Activated naive CD4-positive, alpha-beta T cell treated with anti-CD3 and anti-CD28 coated beads, Interleukin-2, amount 10 ng/mL, durations not matched to agents 5 hours and 36 hours (primary cell): ENCODE results near the gene MT1E. TPM values are rescaled to one million over a fixed set of nuclear protein-coding genes. Genes with fewer than 3 reads are reported as not detected.

Experiments used
- total RNA-seq, 2 experiments: library from RNA; stranded (reverse); gene quantifications; one replicate each; pipeline ENCODE4 v1.2.3, GENCODE V29; 2021

The MT1E gene
- total RNA-seq: 10 to 100 TPM; 15.5 to 21.7 TPM

DNA sequence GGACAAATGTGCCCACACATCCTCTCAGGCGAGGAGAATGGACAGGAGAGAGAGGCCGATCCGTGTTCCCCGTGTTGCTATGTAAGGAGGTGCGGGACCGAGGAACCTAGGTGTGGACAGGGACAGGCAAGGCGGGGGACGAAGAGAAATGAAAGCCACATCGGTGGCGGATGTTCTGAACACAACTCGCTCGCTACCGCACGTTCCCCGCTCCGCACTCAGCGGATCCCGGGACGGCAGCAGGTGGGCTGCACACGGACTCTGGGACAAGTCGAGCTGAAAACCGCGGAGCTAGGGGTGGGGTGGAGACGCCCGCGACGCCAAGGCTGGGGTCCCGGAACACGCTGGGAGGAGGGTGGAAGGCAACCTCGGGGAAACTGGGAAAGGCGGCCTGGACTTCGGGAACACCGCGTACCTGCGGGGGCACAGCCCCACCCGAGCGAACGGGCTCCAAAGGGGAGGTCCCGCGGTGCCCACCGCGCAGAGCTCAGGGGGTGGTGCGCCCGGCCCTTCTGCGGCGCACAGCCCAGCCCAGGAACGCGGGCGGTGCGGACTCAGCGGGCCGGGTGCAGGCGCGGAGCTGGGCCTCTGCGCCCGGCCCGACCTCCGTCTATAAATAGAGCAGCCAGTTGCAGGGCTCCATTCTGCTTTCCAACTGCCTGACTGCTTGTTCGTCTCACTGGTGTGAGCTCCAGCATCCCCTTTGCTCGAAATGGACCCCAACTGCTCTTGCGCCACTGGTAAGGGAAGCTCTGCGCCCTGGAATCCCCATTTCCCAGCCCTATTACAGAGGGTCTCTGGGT, at the start of gene MT1E:
Gene MT1E (plus strand): TSS at position 642 of the 803 bp plus-strand sequence. CDS start 71 bp downstream, at position 713.

DNA sequence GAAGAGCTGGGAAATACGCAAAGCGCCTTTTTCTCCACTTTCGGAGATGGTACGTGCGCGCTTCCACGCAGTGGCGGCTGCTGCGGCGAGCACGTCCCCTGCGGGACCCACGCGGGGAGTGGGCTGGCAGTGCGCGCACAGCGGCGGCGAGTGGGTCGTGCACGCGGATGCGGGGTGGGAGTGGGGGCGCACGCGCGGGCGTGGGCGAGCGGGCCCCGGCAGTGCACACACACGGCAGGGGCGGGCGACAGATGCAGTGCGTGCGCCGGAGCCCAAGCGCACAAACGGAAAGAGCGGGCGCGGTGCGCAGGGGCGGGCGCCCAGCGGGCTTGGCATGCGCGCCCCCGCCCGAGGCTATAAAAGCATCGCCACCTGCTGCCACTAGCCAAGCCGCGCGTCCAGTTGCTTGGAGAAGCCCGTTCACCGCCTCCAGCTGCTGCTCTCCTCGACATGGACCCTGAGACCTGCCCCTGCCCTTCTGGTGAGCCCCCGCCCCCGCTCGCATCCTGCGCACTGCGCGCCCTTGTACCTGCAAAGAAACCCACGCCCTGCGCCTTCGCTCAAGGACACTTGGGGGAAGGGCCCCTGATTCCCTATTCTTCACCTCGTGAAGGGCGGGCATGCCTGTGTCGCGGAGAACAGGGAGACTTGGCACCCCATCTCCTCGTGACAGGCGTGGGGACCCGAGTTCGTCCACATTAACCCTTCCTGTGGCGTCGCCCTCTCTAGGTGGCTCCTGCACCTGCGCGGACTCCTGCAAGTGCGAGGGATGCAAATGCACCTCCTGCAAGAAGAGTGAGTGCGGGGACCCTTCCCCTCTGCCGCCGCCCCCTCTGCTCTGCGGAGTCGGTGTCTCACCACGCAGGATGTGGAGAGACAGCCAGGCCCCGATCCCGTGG, 36.2 kb upstream of the MT1E start, which contains the start of gene MT3:
Gene MT3 (plus strand): TSS at position 388 of the 899 bp plus-strand sequence. CDS start 63 bp downstream, at position 451.

DNA sequence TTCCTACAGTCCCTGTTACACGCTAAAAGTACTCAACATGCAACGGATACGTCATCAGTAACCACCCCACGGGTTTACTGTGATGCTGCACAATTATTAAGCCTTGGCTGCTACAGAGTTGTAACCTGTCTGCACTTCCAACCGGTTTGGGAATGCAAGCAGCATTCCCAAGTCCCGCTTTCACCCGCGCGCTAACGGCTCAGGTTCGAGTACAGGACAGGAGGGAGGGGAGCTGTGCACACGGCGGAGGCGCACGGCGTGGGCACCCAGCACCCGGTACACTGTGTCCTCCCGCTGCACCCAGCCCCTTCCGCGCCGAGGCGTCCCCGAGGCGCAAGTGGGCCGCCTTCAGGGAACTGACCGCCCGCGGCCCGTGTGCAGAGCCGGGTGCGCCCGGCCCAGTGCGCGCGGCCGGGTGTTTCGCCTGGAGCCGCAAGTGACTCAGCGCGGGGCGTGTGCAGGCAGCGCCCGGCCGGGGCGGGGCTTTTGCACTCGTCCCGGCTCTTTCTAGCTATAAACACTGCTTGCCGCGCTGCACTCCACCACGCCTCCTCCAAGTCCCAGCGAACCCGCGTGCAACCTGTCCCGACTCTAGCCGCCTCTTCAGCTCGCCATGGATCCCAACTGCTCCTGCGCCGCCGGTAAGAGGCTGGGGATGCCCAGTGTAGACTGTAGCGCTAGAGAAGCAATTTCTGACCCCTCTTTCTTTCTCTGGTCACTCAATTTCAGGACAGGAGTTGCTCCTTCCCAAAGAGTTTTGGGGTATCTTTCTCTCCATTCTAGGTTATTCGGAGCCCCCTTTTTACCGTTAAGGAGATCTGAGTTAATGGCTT, 17.3 kb upstream of the MT1E start, which contains the start of gene MT2A:
Gene MT2A (plus strand): TSS at position 542 of the 833 bp plus-strand sequence. CDS start 72 bp downstream, at position 614.

DNA sequence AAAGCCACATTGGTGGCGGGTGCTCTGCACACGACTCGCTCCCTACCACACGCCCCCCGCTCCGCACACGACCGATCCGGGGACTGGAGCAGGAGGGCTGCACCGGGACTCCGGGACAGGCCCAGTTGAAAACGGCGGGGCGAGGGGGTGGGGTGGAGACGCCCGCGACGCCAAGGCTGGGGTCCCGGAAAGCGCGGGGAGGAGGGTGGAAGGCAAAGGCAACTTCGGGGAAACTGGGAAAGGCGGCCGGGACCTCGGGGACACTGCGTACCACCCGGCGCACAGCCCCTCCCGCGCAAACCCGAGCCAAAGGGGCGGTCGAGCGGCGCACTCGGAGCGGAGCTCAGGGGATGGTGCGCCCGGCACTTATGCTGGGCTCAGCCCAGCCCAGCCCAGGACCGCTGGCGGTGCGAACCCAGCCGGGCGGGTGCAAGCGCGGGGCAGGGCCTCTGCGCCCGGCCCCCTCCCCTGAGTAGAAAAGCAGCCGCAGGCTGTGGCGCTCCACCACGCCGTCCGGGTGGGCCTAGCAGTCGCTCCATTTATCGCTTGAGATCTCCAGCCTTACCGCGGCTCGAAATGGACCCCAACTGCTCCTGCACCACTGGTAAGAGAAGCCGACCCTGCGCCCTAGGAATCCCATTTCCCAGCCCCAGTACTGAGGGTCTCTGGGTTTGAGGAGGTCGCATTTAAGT, 6.7 kb downstream of the MT1E start, which contains the start of gene MT1M:
Gene MT1M (plus strand): TSS at position 504 of the 692 bp plus-strand sequence. CDS start 73 bp downstream, at position 577.

DNA sequence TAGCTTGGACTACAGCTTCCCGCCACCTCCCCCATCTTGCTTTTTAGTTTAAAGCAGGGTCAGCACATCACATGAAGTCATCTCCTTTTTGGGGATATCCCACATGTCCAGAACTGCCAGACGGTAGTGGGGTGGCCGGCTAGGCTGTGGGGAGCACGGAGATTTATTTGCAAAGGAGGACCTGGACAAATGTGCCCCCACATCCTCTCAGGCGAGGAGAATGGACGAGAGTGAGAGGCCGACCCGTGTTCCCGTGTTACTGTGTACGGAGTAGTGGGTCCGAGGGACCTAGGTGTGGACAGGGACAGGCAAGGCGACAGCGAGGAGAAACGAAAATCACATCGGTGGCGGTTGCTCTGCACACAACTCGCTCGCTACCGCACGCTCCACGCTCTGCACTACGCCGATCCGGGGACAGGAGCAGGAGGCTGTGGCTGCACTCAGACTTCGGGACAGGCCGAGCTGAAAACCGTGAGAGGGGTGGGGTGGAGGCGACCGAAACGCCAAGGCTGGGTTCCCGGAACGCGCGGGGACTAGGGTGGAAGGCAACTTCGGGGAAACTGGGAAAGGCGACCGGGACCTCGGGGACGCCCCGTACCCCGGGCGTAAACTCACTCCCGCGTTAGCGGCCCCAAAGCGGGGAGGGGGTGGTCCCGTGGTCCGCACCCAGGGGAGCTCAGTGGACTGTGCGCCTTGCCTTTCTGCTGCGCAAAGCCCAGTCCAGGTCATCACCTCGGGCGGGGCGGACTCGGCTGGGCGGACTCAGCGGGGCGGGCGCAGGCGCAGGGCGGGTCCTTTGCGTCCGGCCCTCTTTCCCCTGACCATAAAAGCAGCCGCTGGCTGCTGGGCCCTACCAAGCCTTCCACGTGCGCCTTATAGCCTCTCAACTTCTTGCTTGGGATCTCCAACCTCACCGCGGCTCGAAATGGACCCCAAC, 12.5 kb downstream of the MT1E start, which contains the start of gene MT1A:
Gene MT1A (plus strand): TSS at position 853 of the 937 bp plus-strand sequence. CDS start 73 bp downstream, at position 926.

DNA sequence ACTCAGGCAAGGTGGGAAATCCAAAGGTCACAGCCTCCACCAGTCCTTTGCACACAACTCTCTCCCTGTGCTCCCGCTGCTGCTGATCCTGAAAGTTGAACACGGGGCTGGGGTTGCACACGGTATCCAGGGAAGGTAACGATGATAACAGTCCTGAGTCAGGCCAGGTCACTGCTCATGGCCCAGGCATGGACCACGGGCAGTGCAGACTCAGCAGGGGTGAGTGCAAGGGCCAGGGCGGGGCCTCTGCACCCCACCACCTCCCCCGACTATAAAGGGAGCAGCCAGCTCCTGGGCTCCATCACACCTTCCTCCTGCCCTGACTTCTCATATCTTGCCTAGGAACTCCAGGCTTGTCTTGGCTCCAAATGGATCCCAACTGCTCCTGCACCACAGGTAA, 26.0 kb downstream of the MT1E start, which contains the start of gene MT1B:
Gene MT1B (plus strand): TSS at position 301 of the 400 bp plus-strand sequence. CDS start 68 bp downstream, at position 369.

DNA sequence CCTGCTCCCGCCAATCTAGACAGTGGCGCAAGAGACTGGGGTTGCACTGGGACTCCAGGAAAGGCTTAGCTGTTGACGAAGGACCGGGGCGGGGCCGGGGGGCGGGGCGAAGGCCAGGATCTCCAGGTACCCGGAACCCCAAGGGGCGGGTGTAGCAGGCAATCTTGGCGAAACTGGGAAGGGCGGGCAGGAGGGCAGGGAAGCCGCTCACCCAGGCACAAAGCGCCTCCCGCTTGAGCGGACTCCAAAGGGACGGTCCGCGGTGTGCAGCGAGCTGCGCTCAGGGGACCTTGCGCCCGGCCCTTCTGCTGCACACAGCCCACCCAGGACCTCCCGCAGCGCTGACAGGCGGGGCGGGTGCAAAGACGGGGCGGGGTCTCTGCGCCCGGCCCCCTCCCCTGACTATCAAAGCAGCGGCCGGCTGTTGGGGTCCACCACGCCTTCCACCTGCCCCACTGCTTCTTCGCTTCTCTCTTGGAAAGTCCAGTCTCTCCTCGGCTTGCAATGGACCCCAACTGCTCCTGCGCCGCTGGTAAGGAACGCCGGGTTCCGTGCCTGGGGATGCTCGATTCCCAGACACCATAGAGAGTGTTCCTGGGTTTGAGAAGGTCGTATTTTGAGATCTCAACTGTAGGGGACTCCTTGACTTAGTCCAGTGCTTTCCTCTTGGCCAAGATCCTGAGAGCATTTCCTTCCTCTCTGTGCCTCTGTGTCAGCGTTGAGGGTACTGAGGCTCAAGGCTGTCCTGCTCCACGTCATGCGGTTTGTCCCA, 32.2 kb downstream of the MT1E start, which contains the start of gene MT1F:
Gene MT1F (plus strand): TSS at position 405 of the 772 bp plus-strand sequence. CDS start 100 bp downstream, at position 505.

DNA sequence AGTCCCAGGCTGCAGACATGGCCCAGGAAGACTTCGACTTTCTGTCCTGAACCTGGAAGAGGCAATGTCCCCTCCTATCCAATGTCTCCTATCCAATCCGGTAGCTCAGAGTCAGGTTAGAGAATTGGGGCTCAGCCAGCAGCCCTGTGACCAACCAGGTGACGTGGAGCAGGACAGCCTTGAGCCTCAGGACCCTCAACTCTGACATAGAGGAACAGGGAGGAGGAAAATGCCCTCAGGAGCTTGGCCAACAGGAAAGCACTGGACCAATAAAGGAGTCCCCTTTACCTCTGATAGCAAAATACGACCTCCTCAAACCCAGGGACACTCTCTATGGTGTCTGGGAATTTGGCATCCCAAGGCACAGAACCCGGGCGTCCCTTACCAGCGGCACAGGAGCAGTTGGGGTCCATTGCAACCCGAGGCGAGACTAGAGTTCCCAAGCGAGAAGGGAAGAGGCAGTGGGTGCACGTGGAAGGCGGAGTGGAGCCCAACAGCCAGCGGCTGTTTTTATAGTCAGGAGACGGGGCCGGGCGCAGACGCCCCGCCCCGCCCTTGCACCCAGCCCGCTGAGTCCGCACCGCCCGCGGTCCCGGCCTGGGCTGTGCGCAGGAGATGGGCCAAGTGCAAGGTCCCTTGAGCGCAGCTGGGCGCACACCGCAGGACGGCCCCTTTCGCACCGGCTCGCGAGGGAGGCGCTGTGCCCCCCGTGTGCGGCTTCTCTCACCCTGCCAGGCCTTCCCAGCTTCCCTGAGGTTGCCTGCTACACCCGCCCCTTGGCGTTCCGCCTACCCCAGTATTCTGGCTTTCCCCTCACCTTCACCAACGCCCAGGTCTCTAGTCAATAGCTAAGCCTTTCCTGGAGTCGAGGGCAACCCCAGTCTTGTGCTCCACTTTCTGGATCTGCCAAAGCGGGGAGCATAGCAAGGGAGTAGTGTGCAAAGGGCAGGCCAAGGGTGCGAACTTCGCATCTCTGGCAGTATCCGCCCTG, 42.3 kb downstream of the MT1E start, which contains the start of gene MT1G:
Gene MT1G (minus strand): TSS at position 485 of the 991 bp plus-strand sequence. CDS start 72 bp downstream, at position 413.

DNA sequence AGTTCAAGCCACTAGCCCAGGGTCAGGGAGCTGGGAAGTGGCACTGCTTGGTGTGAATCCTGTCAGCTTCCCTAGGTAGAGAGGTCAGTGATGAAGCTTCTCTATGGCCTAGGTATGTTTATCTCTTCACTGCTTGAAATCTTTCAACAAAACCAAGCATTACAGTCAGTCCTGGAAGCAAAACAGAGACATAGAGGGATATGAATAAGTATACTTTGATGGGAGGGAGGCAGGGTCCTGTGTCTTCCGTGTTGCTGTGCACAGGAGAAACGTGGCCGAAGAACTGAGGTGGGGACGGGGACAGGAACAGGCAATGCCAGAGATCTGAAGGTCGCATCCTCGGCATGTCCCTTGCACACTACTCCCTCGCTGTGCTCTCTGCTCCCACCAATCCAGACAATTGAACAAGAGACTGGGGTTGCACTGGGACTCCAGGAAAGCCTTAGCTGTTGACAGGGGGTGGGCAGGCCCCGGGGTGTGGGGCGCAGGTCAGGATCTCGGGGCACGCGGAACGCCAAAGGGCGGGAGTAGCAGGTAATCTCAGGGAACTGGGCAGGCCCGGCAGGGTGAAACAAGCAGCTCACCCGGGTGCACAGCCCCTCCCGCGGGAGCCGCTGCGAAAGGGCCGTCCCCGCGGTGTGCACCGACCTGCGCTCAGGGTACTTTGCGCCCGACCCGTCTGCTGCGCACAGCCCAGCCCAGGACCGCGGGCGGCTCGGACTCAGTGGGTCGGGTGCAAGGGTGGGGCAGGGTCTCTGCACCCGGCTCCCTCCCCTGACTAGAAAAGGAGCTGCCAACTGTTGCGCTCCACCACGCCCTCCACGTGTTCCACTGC, 43.6 kb downstream of the MT1E start, which contains the start of gene MT1H:
Gene MT1H (plus strand): TSS at position 810 of the 835 bp plus-strand sequence. CDS start 71 bp downstream, outside the sequence.

Other genes with a start within 250 kb of the MT1E start
- gene AMFR, start 200.2 kb upstream of the MT1E start, total RNA-seq: 10 to 100 TPM; 53.4 to 53.9 TPM
- 100 to 1,000 TPM; 175 TPM for gene NUDT21, start 174.4 kb upstream of the MT1E start, total RNA-seq
- 10 to 100 TPM; 34.8 to 37.1 TPM for gene OGFOD1, start 174.2 kb upstream of the MT1E start, total RNA-seq
- gene BBS2, start 105.8 kb upstream of the MT1E start, total RNA-seq: 10 to 100 TPM; 21.7 to 22.4 TPM
- gene MT4, start 60.7 kb upstream of the MT1E start, total RNA-seq: not detected
- gene MT3, start 36.3 kb upstream of the MT1E start, total RNA-seq: 1 to 10 TPM; 4.3 to 4.8 TPM
- gene MT2A, start 17.2 kb upstream of the MT1E start, total RNA-seq: 10 to 100 TPM; 46.6 to 52.2 TPM
- not detected for gene MT1M, start 6.9 kb downstream of the MT1E start, total RNA-seq
- not detected for gene MT1A, start 12.9 kb downstream of the MT1E start, total RNA-seq
- not detected for gene MT1B, start 26.1 kb downstream of the MT1E start, total RNA-seq
- gene MT1F, start 32.2 kb downstream of the MT1E start, total RNA-seq: 10 to 100 TPM; 22.0 to 23.7 TPM
- 1 to 10 TPM; 3.2 to 4.7 TPM for gene MT1G, start 42.3 kb downstream of the MT1E start, total RNA-seq
- gene MT1H, start 44.0 kb downstream of the MT1E start, total RNA-seq: not detected
- 10 to 100 TPM; 45.1 to 49.9 TPM for gene MT1X, start 56.7 kb downstream of the MT1E start, total RNA-seq
- gene NUP93, start 104.3 kb downstream of the MT1E start, total RNA-seq: 10 to 100 TPM; 62.8 to 65.1 TPM
- not detected for gene SLC12A3, start 239.4 kb downstream of the MT1E start, total RNA-seq